ENCODE measurements around the gene ZBTB16. TPM values are rescaled to one million over a fixed set of nuclear protein-coding genes. Genes with fewer than 3 reads are reported as not detected.

ZBTB16 gene, protein sequence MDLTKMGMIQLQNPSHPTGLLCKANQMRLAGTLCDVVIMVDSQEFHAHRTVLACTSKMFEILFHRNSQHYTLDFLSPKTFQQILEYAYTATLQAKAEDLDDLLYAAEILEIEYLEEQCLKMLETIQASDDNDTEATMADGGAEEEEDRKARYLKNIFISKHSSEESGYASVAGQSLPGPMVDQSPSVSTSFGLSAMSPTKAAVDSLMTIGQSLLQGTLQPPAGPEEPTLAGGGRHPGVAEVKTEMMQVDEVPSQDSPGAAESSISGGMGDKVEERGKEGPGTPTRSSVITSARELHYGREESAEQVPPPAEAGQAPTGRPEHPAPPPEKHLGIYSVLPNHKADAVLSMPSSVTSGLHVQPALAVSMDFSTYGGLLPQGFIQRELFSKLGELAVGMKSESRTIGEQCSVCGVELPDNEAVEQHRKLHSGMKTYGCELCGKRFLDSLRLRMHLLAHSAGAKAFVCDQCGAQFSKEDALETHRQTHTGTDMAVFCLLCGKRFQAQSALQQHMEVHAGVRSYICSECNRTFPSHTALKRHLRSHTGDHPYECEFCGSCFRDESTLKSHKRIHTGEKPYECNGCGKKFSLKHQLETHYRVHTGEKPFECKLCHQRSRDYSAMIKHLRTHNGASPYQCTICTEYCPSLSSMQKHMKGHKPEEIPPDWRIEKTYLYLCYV
- not detected in 3 replicates for total RNA-seq

DNA sequence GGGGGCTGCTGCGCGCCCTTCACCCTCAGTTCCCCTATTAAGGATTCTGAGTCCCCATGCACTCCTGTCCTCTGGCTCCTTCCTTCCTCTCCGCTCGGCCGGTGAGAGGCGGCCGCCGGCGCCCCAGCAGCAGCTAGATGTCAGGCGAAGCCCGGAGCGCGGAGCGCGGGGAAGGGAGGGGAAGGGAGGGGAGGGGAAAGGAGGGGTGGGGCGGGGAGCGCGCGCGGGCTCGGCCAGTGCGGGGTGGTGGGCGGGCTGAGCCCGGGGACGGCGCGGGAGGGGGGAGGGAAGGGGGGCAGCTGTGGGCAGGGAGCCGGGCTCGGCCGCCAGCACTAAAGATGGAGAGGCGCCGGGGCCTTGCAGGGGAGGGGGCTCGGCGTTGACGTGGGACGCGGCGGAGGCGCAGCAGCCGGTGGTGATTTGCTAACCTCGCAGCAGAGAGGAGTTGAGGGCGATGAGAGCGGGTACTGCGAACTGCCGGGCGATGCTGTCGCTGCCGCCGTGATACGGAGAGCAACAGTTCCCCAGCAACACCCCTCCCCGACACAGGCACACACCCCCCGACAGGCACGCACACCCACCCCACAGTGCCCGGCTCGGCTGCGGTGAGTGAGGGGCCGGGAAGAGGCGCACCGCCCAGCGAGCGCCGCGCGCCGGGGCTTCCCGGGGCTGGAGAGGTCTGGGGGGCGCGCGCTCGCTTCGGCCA is at the start of gene ZBTB16:
Gene ZBTB16 (plus strand): TSS at position 434 of the 706 bp plus-strand sequence. CDS start 3,590 bp downstream, outside the sequence.
- no peak for DNase-seq (ENCODE audit: low spot score in 2 of 2, unreplicated experiment in 2 of 2)

DNA sequence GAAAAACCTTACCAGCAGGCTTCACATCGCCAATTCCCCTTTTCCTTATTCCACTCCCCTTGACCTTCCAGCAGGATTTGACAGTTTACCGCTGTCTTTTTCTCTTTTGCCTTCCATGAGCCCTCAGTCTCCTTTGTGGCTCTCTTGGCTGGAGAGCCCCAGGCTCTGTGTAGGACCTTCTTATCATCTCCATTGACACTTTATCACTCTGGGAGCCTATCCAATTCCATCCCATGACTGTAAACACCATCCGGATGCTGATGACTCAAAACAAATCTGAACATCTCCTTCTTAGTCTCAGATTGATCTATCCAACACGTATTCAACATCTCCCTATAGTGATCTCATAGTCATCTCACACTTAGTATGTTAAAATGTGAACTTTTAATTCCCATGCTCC is 48.6 kb upstream of the ZBTB16 start:
- H3K4me3 Mint-ChIP-seq = no peak overlapping the region
- TF ChIP-seq, protein P1, sequence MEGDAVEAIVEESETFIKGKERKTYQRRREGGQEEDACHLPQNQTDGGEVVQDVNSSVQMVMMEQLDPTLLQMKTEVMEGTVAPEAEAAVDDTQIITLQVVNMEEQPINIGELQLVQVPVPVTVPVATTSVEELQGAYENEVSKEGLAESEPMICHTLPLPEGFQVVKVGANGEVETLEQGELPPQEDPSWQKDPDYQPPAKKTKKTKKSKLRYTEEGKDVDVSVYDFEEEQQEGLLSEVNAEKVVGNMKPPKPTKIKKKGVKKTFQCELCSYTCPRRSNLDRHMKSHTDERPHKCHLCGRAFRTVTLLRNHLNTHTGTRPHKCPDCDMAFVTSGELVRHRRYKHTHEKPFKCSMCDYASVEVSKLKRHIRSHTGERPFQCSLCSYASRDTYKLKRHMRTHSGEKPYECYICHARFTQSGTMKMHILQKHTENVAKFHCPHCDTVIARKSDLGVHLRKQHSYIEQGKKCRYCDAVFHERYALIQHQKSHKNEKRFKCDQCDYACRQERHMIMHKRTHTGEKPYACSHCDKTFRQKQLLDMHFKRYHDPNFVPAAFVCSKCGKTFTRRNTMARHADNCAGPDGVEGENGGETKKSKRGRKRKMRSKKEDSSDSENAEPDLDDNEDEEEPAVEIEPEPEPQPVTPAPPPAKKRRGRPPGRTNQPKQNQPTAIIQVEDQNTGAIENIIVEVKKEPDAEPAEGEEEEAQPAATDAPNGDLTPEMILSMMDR (IDR thresholded peaks at IDR 0.05; ENCODE audit: unreplicated experiment) = no peak

More for the DNA sequence above, at the start of gene ZBTB16:
- Mint-ChIP-seq H3K4me1 (peaks cover 14% of the 10 kb centered on the region), H3K9me3 (no peaks in the 10 kb centered on the region), H3K27ac (no peak within 1 kb of the TSS), H3K27me3 (ENCODE audit: low read depth) (peaks cover 95% of the 10 kb centered on the region), H3K36me3 (no peaks in the 10 kb centered on the region), H3K4me3 (peak within 1 kb of the TSS; percentile 67)
- TF ChIP-seq, protein P1 (IDR thresholded peaks at IDR 0.05; ENCODE audit: unreplicated experiment) = no peak

DNA sequence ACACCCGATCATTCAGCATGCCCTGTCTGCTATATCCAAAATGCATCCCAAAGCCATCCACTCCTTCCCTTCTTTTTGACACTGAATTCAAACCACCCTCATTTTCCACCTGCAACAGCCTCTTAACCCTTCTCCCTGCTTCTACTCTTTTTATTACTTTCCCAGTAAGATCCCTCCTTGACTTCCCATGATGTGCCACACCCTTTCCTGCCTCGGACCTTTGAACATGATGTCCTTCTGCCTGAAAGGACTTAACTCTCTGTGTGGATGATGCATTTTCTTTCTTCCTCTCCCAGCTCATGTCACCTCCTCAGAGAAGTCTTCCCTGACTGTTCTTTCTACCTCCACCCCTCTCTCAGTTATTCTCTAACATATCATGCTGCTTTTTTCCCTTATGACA is 48.1 kb upstream of the ZBTB16 start:
- DNase-seq (ENCODE audit: low spot score in 2 of 2, unreplicated experiment in 2 of 2) = no peak
- no peak overlapping the region for H3K27ac Mint-ChIP-seq
- peaks cover 65% of the 10 kb centered on the region for H3K27me3 Mint-ChIP-seq (ENCODE audit: low read depth)
- H3K36me3 Mint-ChIP-seq = no peaks in the 10 kb centered on the region
- no peaks in the 10 kb centered on the region for H3K9me3 Mint-ChIP-seq
- H3K4me3 Mint-ChIP-seq = no peak overlapping the region
- no peaks in the 10 kb centered on the region for H3K4me1 Mint-ChIP-seq
- TF ChIP-seq, protein P1 (IDR thresholded peaks at IDR 0.05; ENCODE audit: unreplicated experiment) = no peak

More for the DNA sequence above, 48.6 kb upstream of the ZBTB16 start:
- Mint-ChIP-seq H3K4me1 (no peaks in the 10 kb centered on the region), H3K9me3 (no peaks in the 10 kb centered on the region), H3K27me3 (ENCODE audit: low read depth) (peaks cover 63% of the 10 kb centered on the region), H3K27ac (no peak overlapping the region), H3K36me3 (no peaks in the 10 kb centered on the region)
- DNase-seq (ENCODE audit: low spot score in 2 of 2, unreplicated experiment in 2 of 2) = no peak

DNA sequence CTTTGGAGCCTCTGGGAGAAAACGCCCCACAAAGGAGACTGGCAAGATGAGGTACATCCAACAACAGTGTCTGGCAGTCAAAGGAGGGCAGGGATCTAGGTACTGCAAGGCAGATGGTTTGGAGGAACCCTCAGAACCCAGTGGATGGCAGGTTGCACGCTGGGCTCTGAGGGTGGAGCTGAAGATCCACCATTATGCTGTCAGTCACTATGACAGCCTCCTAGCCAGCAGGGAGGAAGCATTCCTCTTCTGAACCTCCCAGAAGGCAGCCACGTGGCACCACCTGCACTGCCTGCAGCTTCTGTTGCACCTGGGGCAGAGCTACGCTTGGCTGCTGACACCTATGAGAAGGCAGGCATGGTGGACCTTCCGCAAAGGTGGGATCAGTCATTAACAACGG is 44.4 kb upstream of the ZBTB16 start:
- H3K36me3 Mint-ChIP-seq = no peaks in the 10 kb centered on the region
- no peak overlapping the region for H3K27ac Mint-ChIP-seq
- H3K4me1 Mint-ChIP-seq = no peaks in the 10 kb centered on the region
- H3K9me3 Mint-ChIP-seq = no peaks in the 10 kb centered on the region
- H3K27me3 Mint-ChIP-seq (ENCODE audit: low read depth) = peaks cover 43% of the 10 kb centered on the region
- no peak for DNase-seq (ENCODE audit: low spot score in 2 of 2, unreplicated experiment in 2 of 2)
- no peak overlapping the region for H3K4me3 Mint-ChIP-seq
- TF ChIP-seq, protein P1 (IDR thresholded peaks at IDR 0.05; ENCODE audit: unreplicated experiment) = no peak

DNA sequence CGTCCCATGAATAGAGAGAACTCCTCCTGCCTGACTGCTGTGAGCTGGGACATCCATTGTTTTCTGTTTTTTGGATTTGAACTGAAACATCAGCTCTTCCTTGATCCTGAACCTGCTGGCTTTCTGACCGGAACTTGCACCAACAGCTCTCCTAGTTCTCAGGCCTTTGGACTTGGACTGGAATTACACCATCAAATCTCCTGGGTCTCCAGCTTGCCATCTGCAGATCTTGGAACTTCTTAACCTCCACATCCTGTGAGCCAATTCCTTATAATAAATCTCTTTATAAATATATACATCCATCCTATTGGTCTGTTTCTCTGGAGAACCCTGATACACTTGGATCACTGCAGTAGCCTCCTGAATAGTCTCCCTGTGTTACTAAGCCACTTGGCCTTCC is 42.5 kb upstream of the ZBTB16 start:
- Mint-ChIP-seq H3K27me3 (ENCODE audit: low read depth) (peaks cover 42% of the 10 kb centered on the region), H3K9me3 (no peaks in the 10 kb centered on the region), H3K4me1 (no peaks in the 10 kb centered on the region), H3K27ac (no peak overlapping the region), H3K36me3 (no peaks in the 10 kb centered on the region), H3K4me3 (no peak overlapping the region)
- DNase-seq (ENCODE audit: low spot score in 2 of 2, unreplicated experiment in 2 of 2) = no peak
- TF ChIP-seq, protein P1 (IDR thresholded peaks at IDR 0.05; ENCODE audit: unreplicated experiment) = no peak

Measured in mesothelial cell of epicardium (in vitro differentiated cells).